DOHH2 (cell line): ENCODE data around the gene HIVEP1.

Source experiments
- H3F3A ChIP-seq: fragments of 200-600 bp; sonication (generic), shearing (Covaris generic); 2 replicates; pipeline ENCODE4 v1.6.0; 2016; ENCODE audit warnings: antibody characterized with exemption, mild to moderate bottlenecking; ENCODE audit not compliant: control insufficient read depth, insufficient read depth
- H3K27ac ChIP-seq: fragments of 200-600 bp; sonication (generic); 2 replicates; pipeline ENCODE4 v1.5.1; 2014; ENCODE audit warnings: low read depth, mild to moderate bottlenecking, low read length, moderate library complexity
- H3K27me3 ChIP-seq: fragments of 200-600 bp; sonication (generic); 2 replicates; pipeline ENCODE4 v1.6.1; 2014; ENCODE audit warnings: mild to moderate bottlenecking, low read length, mixed read lengths; ENCODE audit not compliant: control insufficient read depth
- H3K36me3 ChIP-seq: fragments of 200-600 bp; sonication (generic); 2 replicates; pipeline ENCODE4 v1.6.1; 2014; ENCODE audit warnings: mild to moderate bottlenecking, low read length, moderate library complexity, mixed read lengths; ENCODE audit not compliant: control insufficient read depth
- H3K4me1 ChIP-seq: fragments of 200-600 bp; sonication (generic); 2 replicates; pipeline ENCODE4 v1.6.1; 2014; ENCODE audit warnings: mild to moderate bottlenecking, low read length, mixed read lengths; ENCODE audit not compliant: control insufficient read depth
- H3K4me2 ChIP-seq: fragments of 200-600 bp; sonication (generic); 2 replicates; pipeline ENCODE4 v1.6.0; 2014; ENCODE audit warnings: mild to moderate bottlenecking, low read length, moderate library complexity
- H3K4me3 ChIP-seq: fragments of 200-600 bp; sonication (generic); 2 replicates; pipeline ENCODE4 v1.5.1; 2014; ENCODE audit warnings: mild to moderate bottlenecking, low read length, mixed read lengths
- H3K79me2 ChIP-seq: fragments of 200-600 bp; sonication (generic); 2 replicates; pipeline ENCODE4 v1.6.1; 2014; ENCODE audit warnings: mild to moderate bottlenecking, low read length, mixed read lengths; ENCODE audit not compliant: control insufficient read depth
- H3K9me2 ChIP-seq: fragments of 200-600 bp; sonication (generic); replicated peaks from 2 replicates; pipeline ENCODE4 v1.6.1; 2014; ENCODE audit warnings: mild to moderate bottlenecking, low read length, mixed read lengths; ENCODE audit not compliant: control insufficient read depth
- H3K9me3 ChIP-seq: fragments of 200-600 bp; sonication (generic); 2 replicates; pipeline ENCODE4 v1.6.1; 2014; ENCODE audit warnings: antibody characterized with exemption, low read length, mixed read lengths; ENCODE audit not compliant: control insufficient read depth, insufficient read depth
- H4K20me1 ChIP-seq: fragments of 200-600 bp; sonication (generic); 2 replicates; pipeline ENCODE4 v1.6.0; 2014; ENCODE audit warnings: low read depth, mild to moderate bottlenecking, antibody characterized with exemption, low read length, moderate library complexity; ENCODE audit not compliant: control insufficient read depth, insufficient read depth
- CTCF ChIP-seq: fragments of 200-600 bp; sonication (generic); IDR thresholded peaks from one replicate; pipeline ENCODE4 v1.5.1; 2014; ENCODE audit warnings: antibody characterized with exemption, mild to moderate bottlenecking, low read depth, low read length; ENCODE audit not compliant: poor library complexity, severe bottlenecking
- EZH2phosphoT487 ChIP-seq: fragments of 200-600 bp; sonication (generic); IDR thresholded peaks from 2 replicates; pipeline ENCODE4 v1.6.1; 2017; ENCODE audit warnings: borderline replicate concordance, mild to moderate bottlenecking, antibody characterized with exemption, low read length, moderate library complexity, mixed read lengths

HIVEP1 gene

GRCh38 chr6:12062605-12063004 is 50.5 kb downstream of the HIVEP1 start:
- no peak for TF ChIP-seq EZH2phosphoT487
- peaks cover 78% of the 10 kb centered on the region for H3K79me2 ChIP-seq
- H3K36me3 ChIP-seq: no peaks in the 10 kb centered on the region
- H3K9me3 ChIP-seq: no peaks in the 10 kb centered on the region
- no peak overlapping the region for H3K4me2 ChIP-seq
- no peaks in the 10 kb centered on the region for H4K20me1 ChIP-seq
- peaks cover 68% of the 10 kb centered on the region for H3K4me1 ChIP-seq
- no peak overlapping the region for H3K27ac ChIP-seq
- no peaks in the 10 kb centered on the region for H3K9me2 ChIP-seq
- H3F3A ChIP-seq: no peaks in the 10 kb centered on the region
- H3K27me3 ChIP-seq: no peaks in the 10 kb centered on the region
- H3K4me3 ChIP-seq: no peak overlapping the region

GRCh38 chr6:12064131-12064530 is 52.0 kb downstream of the HIVEP1 start:
- Histone ChIP-seq H3K9me3 (no peaks in the 10 kb centered on the region), H3K27me3 (no peaks in the 10 kb centered on the region), H4K20me1 (no peaks in the 10 kb centered on the region), H3K4me3 (no peak overlapping the region), H3K9me2 (no peaks in the 10 kb centered on the region), H3K36me3 (no peaks in the 10 kb centered on the region), H3K79me2 (peaks cover 77% of the 10 kb centered on the region), H3K27ac (no peak overlapping the region), H3F3A (no peaks in the 10 kb centered on the region), H3K4me2 (no peak overlapping the region), H3K4me1 (peaks cover 54% of the 10 kb centered on the region)
- TF ChIP-seq EZH2phosphoT487 (no peak), CTCF (no peak)

GRCh38 chr6:12064538-12065071 is 52.5 kb downstream of the HIVEP1 start:
- Histone ChIP-seq H3K9me3 (no peaks in the 10 kb centered on the region), H3K27me3 (no peaks in the 10 kb centered on the region), H4K20me1 (no peaks in the 10 kb centered on the region), H3K9me2 (no peaks in the 10 kb centered on the region), H3K36me3 (no peaks in the 10 kb centered on the region), H3K27ac (no peak overlapping the region), H3F3A (no peaks in the 10 kb centered on the region), H3K4me3 (no peak overlapping the region), H3K4me2 (peak overlapping the region; percentile 59; the same call in 1 of the 2 replicates), H3K79me2 (peaks cover 74% of the 10 kb centered on the region), H3K4me1 (peaks cover 51% of the 10 kb centered on the region)
- no peak for TF ChIP-seq CTCF
- no peak for TF ChIP-seq EZH2phosphoT487

- H3K27ac ChIP-seq: peak overlapping the region; percentile 39
- no peaks in the 10 kb centered on the region for H4K20me1 ChIP-seq
- H3F3A ChIP-seq: no peaks in the 10 kb centered on the region
- H3K4me3 ChIP-seq: peak overlapping the region; percentile 46
- peaks cover 65% of the 10 kb centered on the region for H3K79me2 ChIP-seq
- peaks cover 42% of the 10 kb centered on the region for H3K4me1 ChIP-seq
- no peaks in the 10 kb centered on the region for H3K27me3 ChIP-seq
- no peaks in the 10 kb centered on the region for H3K9me3 ChIP-seq
- H3K4me2 ChIP-seq: peak overlapping the region; percentile 59
- no peaks in the 10 kb centered on the region for H3K9me2 ChIP-seq
- TF ChIP-seq CTCF: no peak
- no peak for TF ChIP-seq EZH2phosphoT487
- H3K36me3 ChIP-seq: no peaks in the 10 kb centered on the region
Measured at GRCh38 chr6:12065321-12066140, 53.4 kb downstream of the HIVEP1 start.
